GM21526 (cell line): ENCODE measurements around the gene PPP1R1A.

Source experiments
- ATAC-seq: cut with Tn5 transposase; IDR thresholded peaks from one replicate; pipeline ENCODE4 v1.9.1; 2021; ENCODE audit warnings: moderate library complexity; ENCODE audit not compliant: unreplicated experiment, low FRiP score

The PPP1R1A gene

GRCh38 chr12:54541751-54542290 lies 46.6 kb downstream of the PPP1R1A start:
- no peak for ATAC-seq

GRCh38 chr12:54538136-54538700 lies 50.2 kb downstream of the PPP1R1A start:
- ATAC-seq, result no peak

- ATAC-seq, result no peak
These were observed 53.0 kb downstream of the PPP1R1A start for GRCh38 chr12:54535474-54535873.

GRCh38 chr12:54529581-54529980 lies 58.9 kb downstream of the PPP1R1A start:
- no peak for ATAC-seq
